ENCODE data around the gene SHISA6. TPM values are rescaled to one million over a fixed set of nuclear protein-coding genes. Genes with fewer than 3 reads are reported as not detected.

Gene SHISA6
- total RNA-seq, 1 donor from 2014 or later: 1.4 TPM

GRCh38 chr17:11608396-11608795 is 367.4 kb downstream of the SHISA6 start:
- TF ChIP-seq CTCF (conservative IDR thresholded peaks at IDR 0.05): no peak
- no peaks in the 10 kb centered on the region for H3K27me3 Mint-ChIP-seq (ENCODE audit: low read depth)
- peak overlapping the region; percentile 46 for H3K27ac Mint-ChIP-seq (ENCODE audit: unreplicated experiment)
- H3K9me3 Mint-ChIP-seq: peaks cover 2% of the 10 kb centered on the region
- H3K4me3 Mint-ChIP-seq: no peak overlapping the region
- DNase-seq (ENCODE audit: low read depth, low spot score): no peak
- H3K4me1 Mint-ChIP-seq: peaks cover 7% of the 10 kb centered on the region
- H3K36me3 Mint-ChIP-seq (ENCODE audit: low read depth): no peaks in the 10 kb centered on the region

- H3K27ac Mint-ChIP-seq (ENCODE audit: unreplicated experiment): no peak overlapping the region
- TF ChIP-seq CTCF (conservative IDR thresholded peaks at IDR 0.05): no peak
- DNase-seq (ENCODE audit: low read depth, low spot score): no peak
- peaks cover 2% of the 10 kb centered on the region for H3K9me3 Mint-ChIP-seq
- H3K27me3 Mint-ChIP-seq (ENCODE audit: low read depth): no peaks in the 10 kb centered on the region
- peaks cover 7% of the 10 kb centered on the region for H3K4me1 Mint-ChIP-seq
- H3K4me3 Mint-ChIP-seq: no peak overlapping the region
- no peaks in the 10 kb centered on the region for H3K36me3 Mint-ChIP-seq (ENCODE audit: low read depth)
Observed at GRCh38 chr17:11610999-11611566, 370.1 kb downstream of the SHISA6 start.

- H3K27me3 Mint-ChIP-seq (ENCODE audit: low read depth): no peaks in the 10 kb centered on the region
- H3K4me3 Mint-ChIP-seq: no peak overlapping the region
Observed at GRCh38 chr17:11612956-11613355, 371.9 kb downstream of the SHISA6 start.

More at GRCh38 chr17:11612956-11613355, 371.9 kb downstream of the SHISA6 start:
- peaks cover 7% of the 10 kb centered on the region for H3K4me1 Mint-ChIP-seq
- H3K27ac Mint-ChIP-seq (ENCODE audit: unreplicated experiment): no peak overlapping the region
- no peaks in the 10 kb centered on the region for H3K36me3 Mint-ChIP-seq (ENCODE audit: low read depth)
- DNase-seq (ENCODE audit: low read depth, low spot score): no peak
- H3K9me3 Mint-ChIP-seq: peaks cover 2% of the 10 kb centered on the region
- no peak for TF ChIP-seq CTCF (conservative IDR thresholded peaks at IDR 0.05)
